Cardiac fibroblast (primary cell): ENCODE data around the gene CDIPT.
"Not testable (repeated sequence)": the region's sequence is repeated elsewhere in the genome, so short reads cannot be mapped to it uniquely, and the experiment has no call there.

Source experiments
- DNase-seq, 2 donors: peaks; one replicate each; pipeline versions ENCODE4 v3.0.0 to v3.0.0-alpha.2; 2010; ENCODE audit warnings: low read depth in 2 of 2
- H3K4me3 ChIP-seq, 2 donors: replicated peaks in 1 of 2; 1 replicate in 1 of 2; 2 replicates in 1 of 2; pipeline ENCODE4 v1.5.1; 2011; ENCODE audit warnings: low read depth in 2 of 2, low read length in 2 of 2, mild to moderate bottlenecking in 2 of 2, moderate library complexity in 1 of 2
- TF ChIP-seq, protein P1 (sequence below): IDR thresholded peaks from one replicate; pipeline ENCODE4 v1.5.1; 2011; ENCODE audit warnings: low read depth, mild to moderate bottlenecking, low read length, inconsistent platforms

Gene CDIPT, protein sequence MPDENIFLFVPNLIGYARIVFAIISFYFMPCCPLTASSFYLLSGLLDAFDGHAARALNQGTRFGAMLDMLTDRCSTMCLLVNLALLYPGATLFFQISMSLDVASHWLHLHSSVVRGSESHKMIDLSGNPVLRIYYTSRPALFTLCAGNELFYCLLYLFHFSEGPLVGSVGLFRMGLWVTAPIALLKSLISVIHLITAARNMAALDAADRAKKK

DNA sequence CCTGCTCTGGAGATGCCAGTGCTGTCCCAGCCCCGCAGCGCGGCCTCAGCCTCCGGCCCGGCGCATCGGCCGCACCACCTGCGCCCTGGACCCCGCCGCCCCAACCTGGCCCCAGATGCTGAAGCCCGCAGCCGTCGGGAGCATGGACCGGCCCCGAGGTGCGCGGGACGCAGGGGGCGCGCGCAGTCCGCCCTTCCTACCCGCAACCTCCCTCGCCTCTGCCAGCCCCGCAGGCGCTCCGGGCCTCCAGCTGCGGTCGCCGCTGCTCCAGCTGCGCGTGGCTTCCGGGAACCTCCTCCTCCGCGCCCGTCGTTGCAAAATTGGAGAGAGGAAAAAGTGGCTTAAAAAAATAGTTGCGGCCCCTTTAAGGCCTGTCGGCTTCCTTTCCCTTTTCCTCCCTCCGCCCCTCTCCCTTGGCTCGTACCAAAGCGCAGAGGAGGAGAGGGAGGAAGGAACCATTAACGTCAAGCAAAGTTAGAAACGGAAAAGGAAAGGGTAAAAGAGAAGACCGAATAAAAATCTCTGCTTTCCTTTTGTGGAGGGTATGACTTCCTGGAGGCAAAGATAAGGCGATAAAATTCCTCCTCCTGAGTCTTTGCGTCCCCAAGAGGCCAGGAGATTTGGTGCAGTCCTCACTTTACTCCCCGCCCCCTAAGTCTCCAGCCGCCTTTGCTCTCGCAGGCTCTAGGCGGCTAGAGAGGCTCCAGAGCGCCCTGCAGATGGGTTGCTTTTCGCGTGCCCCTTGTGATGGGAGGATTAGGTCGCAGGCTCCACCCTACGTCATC, at the start of gene CDIPT:
TSS of gene CDIPT (minus strand) at position 343 of the 785 bp plus-strand sequence. CDS start 369 bp downstream, outside the sequence.
- TF ChIP-seq, protein P1, sequence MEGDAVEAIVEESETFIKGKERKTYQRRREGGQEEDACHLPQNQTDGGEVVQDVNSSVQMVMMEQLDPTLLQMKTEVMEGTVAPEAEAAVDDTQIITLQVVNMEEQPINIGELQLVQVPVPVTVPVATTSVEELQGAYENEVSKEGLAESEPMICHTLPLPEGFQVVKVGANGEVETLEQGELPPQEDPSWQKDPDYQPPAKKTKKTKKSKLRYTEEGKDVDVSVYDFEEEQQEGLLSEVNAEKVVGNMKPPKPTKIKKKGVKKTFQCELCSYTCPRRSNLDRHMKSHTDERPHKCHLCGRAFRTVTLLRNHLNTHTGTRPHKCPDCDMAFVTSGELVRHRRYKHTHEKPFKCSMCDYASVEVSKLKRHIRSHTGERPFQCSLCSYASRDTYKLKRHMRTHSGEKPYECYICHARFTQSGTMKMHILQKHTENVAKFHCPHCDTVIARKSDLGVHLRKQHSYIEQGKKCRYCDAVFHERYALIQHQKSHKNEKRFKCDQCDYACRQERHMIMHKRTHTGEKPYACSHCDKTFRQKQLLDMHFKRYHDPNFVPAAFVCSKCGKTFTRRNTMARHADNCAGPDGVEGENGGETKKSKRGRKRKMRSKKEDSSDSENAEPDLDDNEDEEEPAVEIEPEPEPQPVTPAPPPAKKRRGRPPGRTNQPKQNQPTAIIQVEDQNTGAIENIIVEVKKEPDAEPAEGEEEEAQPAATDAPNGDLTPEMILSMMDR: peak; percentile 55
- H3K4me3 ChIP-seq: peak within 1 kb of the TSS; percentile 87 to 90
- peak; percentile 99 for DNase-seq

DNA sequence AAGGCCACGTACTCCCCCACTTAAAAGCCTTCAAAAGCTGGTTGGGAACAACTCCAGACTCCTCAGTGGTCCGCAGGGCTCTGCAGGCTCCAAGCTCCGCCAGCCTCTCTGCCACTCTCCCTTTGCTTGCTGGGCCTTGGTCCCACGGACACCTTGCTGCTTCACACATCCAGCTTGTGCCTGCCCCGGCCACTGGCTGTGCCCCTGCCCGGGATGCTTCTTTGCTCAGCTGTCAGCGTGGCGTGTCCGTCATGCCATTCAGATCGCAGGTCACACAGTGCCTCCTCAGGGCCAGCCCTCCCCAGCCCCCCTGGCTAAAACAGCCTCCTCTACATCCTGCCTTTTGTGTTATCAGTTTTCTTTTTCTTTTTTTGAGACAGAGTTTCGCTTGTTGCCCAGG, 49.1 kb upstream of the CDIPT start:
- H3K4me3 ChIP-seq: no peak overlapping the region
- TF ChIP-seq, protein P1: no peak
- no peak for DNase-seq

DNA sequence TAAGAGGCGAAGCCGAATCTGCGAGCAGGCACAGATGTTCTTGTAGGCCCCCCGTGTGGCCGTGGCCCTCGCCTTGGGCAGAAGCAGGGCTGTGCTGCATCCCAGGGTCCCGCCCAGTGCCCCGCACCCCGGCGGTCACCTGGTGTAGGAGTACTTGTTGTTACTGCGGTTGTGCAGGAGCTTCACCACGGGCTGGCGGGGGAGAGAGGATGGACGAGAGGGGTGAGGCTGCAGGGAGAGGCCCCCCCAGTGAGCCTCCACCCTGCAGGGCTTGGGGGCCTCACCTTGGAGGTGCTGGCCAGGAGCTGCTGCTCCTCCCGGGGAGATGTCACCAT, 48.6 kb upstream of the CDIPT start:
- no peak overlapping the region for H3K4me3 ChIP-seq
- no peak for DNase-seq
- TF ChIP-seq, protein P1: no peak

DNA sequence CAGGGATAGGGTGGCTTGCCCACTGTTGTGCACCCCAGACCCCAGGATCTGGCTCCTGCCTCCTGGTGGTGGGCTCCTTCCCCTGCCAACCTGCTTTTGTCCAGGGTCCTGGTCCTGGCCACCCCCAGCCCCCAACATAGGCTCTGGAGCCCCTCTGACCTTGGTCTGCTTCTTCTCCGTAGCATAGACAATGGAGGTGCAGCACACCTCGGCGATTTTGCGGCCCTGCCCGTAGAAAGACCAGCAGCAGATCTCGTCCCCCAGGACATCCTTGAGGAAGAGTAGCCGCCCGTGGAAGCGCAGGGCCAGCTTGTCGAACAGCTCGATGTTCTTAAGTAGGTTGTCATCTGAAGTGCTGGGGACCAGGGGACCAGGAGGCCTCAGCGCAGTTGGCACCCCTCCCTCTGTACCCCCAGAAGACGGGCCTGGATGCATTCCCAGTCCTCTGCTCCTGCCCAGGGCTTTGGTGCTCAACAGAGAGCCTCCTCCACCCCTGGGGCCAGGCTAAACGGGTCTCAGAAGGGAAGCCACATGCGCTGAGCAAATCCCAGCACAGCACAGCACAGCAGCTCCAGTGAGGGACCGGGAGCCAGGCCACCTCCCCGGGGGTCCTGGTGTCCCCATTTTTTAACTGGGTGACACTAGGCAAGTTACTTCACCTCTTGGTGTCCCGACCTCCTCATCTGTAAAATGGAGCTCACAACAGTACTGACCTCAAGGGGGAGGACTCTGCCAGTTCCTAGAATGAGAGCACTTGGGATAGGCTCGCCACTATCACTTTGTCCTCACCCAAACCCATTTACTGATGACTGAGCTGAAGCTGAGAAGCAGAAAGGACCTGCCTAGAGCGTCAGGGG, 48.0 kb upstream of the CDIPT start:
- no peak for DNase-seq
- no peak overlapping the region for H3K4me3 ChIP-seq
- TF ChIP-seq, protein P1: no peak

DNA sequence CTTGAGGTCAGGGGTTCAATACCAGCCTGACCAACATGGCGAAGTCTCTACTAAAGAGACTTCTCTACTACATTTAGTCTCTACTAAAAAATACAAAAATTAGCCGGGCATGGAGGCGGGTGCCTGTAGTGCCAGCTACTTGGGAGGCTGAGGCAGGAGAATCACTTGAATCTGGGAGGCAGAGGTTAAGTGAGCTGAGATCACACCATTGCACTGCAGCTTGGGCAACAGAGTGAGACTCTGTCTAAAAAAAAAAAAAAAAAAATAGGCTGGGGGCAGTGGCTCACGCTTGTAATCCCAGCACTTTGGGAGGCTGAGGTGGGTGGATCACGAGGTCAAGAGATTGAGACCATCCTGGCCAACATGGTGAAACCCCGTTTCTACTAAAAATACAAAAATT, 46.8 kb upstream of the CDIPT start:
- not testable (repeated sequence) for H3K4me3 ChIP-seq, DNase-seq

DNA sequence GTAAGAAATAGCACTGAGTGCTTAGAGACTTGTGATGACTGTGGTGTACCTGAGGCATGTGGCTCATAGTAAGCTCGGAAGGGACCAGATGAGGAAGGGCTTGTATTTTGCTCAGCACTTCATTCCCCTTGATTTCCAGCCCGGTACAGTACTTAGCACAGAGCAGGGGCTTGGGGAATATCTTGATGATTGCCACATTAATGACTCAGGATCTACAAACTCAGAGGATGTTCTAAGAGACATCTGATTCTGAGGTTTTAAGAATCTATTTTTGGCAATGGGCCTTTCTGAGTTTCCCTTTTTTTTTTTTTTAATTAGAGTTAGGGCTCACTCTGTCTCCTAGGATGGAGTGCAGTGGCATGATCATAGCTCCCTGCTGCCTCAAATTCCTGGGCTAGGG, 46.4 kb upstream of the CDIPT start:
- TF ChIP-seq, protein P1: no peak
- DNase-seq: peak; percentile 31 to 55

DNA sequence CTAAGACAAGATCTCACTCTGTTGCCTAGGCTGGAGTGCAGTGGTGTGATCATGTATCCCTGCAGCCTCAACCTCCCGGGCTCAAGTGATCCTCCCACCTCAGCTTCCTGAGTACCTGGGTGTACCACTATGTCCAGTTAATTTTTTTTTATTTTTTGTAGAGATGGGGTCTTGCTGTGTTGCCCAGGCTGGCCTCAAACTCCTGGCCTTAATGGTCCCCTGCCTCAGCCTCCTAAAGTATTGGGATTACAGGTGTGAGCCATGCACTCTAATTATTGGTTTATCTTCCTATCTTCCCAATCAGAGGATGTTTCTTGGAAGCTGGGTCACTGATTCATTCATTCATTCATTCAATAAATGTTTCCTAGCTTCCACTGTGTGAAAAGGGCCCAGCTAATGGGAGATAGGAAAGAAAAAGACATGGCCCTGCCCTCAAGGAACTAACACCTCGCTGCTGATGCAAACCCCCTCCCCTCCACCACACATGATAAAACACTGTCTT, 45.7 kb upstream of the CDIPT start:
- TF ChIP-seq, protein P1: no peak
- no peak for DNase-seq
- H3K4me3 ChIP-seq: no peak overlapping the region

More for the DNA sequence above, 46.4 kb upstream of the CDIPT start:
- H3K4me3 ChIP-seq: no peak overlapping the region
